ENCODE data around the gene FASN. TPM values are rescaled to one million over a fixed set of nuclear protein-coding genes. Genes with fewer than 3 reads are reported as not detected.

Gene FASN
- total and polyA plus RNA-seq, 2 donors (not counting 1 experiment from before 2014, with no cell fraction given): 19.4 to 35.6 TPM

GRCh38 chr17:82121660-82122629 lies 23.9 kb upstream of the FASN start:
- CTCF ChIA-PET: no interaction called here
- no peak for ATAC-seq (ENCODE audit: low read depth)
- Histone ChIP-seq H3K4me2 (replicated peaks; ENCODE audit: low read depth, low read length, poor library complexity, severe bottlenecking) (no peak overlapping the region), H3K79me2 (ENCODE audit: control insufficient read depth, insufficient read depth, low read length) (no peaks in the 10 kb centered on the region), H3K4me1 (ENCODE audit: control insufficient read depth in 2 of 2, insufficient read depth in 2 of 2, low read length in 2 of 2) (no peaks in the 10 kb centered on the region), H4K20me1 (ENCODE audit: control insufficient read depth, insufficient read depth, low read length, poor library complexity, severe bottlenecking) (no peaks in the 10 kb centered on the region), H3K36me3 (replicated peaks in 1 of 2; ENCODE audit: control extremely low read depth in 1 of 2, control insufficient read depth in 1 of 2, extremely low read depth in 1 of 2, insufficient read depth in 2 of 2, low read length in 1 of 2) (no peaks in the 10 kb centered on the region), H3K27ac (ENCODE audit: low read length in 2 of 2) (no peak overlapping the region), H3K9ac (ENCODE audit: low read length) (no peak overlapping the region), H3K4me3 (ENCODE audit: control extremely low read depth in 1 of 5, extremely low read depth in 1 of 5, insufficient read depth in 1 of 5, low read depth in 2 of 5, low read length in 4 of 5) (no peak overlapping the region), H2AFZ (ENCODE audit: insufficient read depth, low read depth, low read length, poor library complexity, severe bottlenecking) (no peak overlapping the region), H3K9me3 (ENCODE audit: control extremely low read depth in 1 of 3, control insufficient read depth in 2 of 3, insufficient read depth in 1 of 3, low read length in 2 of 3) (no peaks in the 10 kb centered on the region), H3K27me3 (replicated peaks in 1 of 4; ENCODE audit: control extremely low read depth in 1 of 4, control insufficient read depth in 3 of 4, insufficient read depth in 4 of 4, low read length in 3 of 4) (no peaks in the 10 kb centered on the region)
- Mint-ChIP-seq H3K9me3 (ENCODE audit: insufficient read depth) (no peaks in the 10 kb centered on the region), H3K27me3 (no peaks in the 10 kb centered on the region), H3K4me3 (no peak overlapping the region), H3K27ac (no peak overlapping the region), H3K4me1 (no peaks in the 10 kb centered on the region)
- POLR2A ChIA-PET: no interaction called here
- TF ChIP-seq CTCF (IDR thresholded peaks at IDR 0.05) (no peak), EZH2 (IDR thresholded peaks at IDR 0.05; ENCODE audit: borderline replicate concordance, insufficient read depth, low read depth, low read length, poor library complexity, severe bottlenecking) (no peak)
- intact Hi-C loops (cut with micrococcal nuclease): no loop called here
- 82% methylated on average over 29 of the region's 32 CpGs for WGBS (ENCODE audit: insufficient coverage)
- no peak for DNase-seq

GRCh38 chr17:82121246-82121645 lies 23.2 kb upstream of the FASN start:
- POLR2A ChIA-PET: no interaction called here
- 95% methylated on average over 4 of the region's 4 CpGs for WGBS (ENCODE audit: insufficient coverage)
- Mint-ChIP-seq H3K9me3 (ENCODE audit: insufficient read depth) (no peaks in the 10 kb centered on the region), H3K27me3 (no peaks in the 10 kb centered on the region), H3K27ac (no peak overlapping the region), H3K4me1 (no peaks in the 10 kb centered on the region), H3K4me3 (no peak overlapping the region)
- Histone ChIP-seq H3K79me2 (ENCODE audit: control insufficient read depth, insufficient read depth, low read length) (no peaks in the 10 kb centered on the region), H4K20me1 (ENCODE audit: control insufficient read depth, insufficient read depth, low read length, poor library complexity, severe bottlenecking) (no peaks in the 10 kb centered on the region), H2AFZ (ENCODE audit: insufficient read depth, low read depth, low read length, poor library complexity, severe bottlenecking) (no peak overlapping the region), H3K9ac (ENCODE audit: low read length) (no peak overlapping the region), H3K36me3 (replicated peaks in 1 of 2; ENCODE audit: control extremely low read depth in 1 of 2, control insufficient read depth in 1 of 2, extremely low read depth in 1 of 2, insufficient read depth in 2 of 2, low read length in 1 of 2) (no peaks in the 10 kb centered on the region), H3K9me3 (ENCODE audit: control extremely low read depth in 1 of 3, control insufficient read depth in 2 of 3, insufficient read depth in 1 of 3, low read length in 2 of 3) (no peaks in the 10 kb centered on the region), H3K4me3 (ENCODE audit: control extremely low read depth in 1 of 5, extremely low read depth in 1 of 5, insufficient read depth in 1 of 5, low read depth in 2 of 5, low read length in 4 of 5) (no peak overlapping the region), H3K4me1 (ENCODE audit: control insufficient read depth in 2 of 2, insufficient read depth in 2 of 2, low read length in 2 of 2) (no peaks in the 10 kb centered on the region), H3K4me2 (replicated peaks; ENCODE audit: low read depth, low read length, poor library complexity, severe bottlenecking) (no peak overlapping the region), H3K27me3 (replicated peaks in 1 of 4; ENCODE audit: control extremely low read depth in 1 of 4, control insufficient read depth in 3 of 4, insufficient read depth in 4 of 4, low read length in 3 of 4) (no peaks in the 10 kb centered on the region), H3K27ac (ENCODE audit: low read length in 2 of 2) (no peak overlapping the region)
- CTCF ChIA-PET: no interaction called here
- no peak for TF ChIP-seq CTCF (IDR thresholded peaks at IDR 0.05)
- no peak for TF ChIP-seq EZH2 (IDR thresholded peaks at IDR 0.05; ENCODE audit: borderline replicate concordance, insufficient read depth, low read depth, low read length, poor library complexity, severe bottlenecking)
- DNase-seq (no peak), ATAC-seq (ENCODE audit: low read depth) (no peak)
- intact Hi-C loops (cut with micrococcal nuclease): no loop called here

All from B cell (primary cell).